NCI-H2081 treated with DMSO at 0.1 percent for 48 hours (cell line): Measurements from ENCODE around the gene SZRD1.

Source experiments
- DNase-seq: peaks from one replicate; lab custom pipeline; 2025; lab: John Stamatoyannopoulos, UW

SZRD1 gene

GRCh38 chr1:16440470-16441281, 73.6 kb downstream of the SZRD1 start, which contains the start of gene NECAP2:
NECAP2 (plus strand) TSS chr1:16440724; CDS start chr1:16440762, 38 bp downstream.
- peak; percentile 72 for DNase-seq

- no peak for DNase-seq
These were observed 74.2 kb downstream of the SZRD1 start for GRCh38 chr1:16441282-16441665.

- no peak for DNase-seq
These were observed 75.2 kb downstream of the SZRD1 start for GRCh38 chr1:16442265-16442664.

- no peak for DNase-seq
These were observed 75.9 kb downstream of the SZRD1 start for GRCh38 chr1:16442941-16443340.

- no peak for DNase-seq
These were observed 77.1 kb downstream of the SZRD1 start for GRCh38 chr1:16443975-16444770.

- no peak for DNase-seq
These were observed 78.0 kb downstream of the SZRD1 start for GRCh38 chr1:16445052-16445451.

GRCh38 chr1:16446116-16446515, 79.1 kb downstream of the SZRD1 start:
- DNase-seq, result no peak

- DNase-seq, result no peak
These were observed 80.6 kb downstream of the SZRD1 start for GRCh38 chr1:16447641-16448040.
